Activated CD8-positive, alpha-beta T cell treated with anti-CD3 and anti-CD28 coated beads, Interleukin-2, amount 10 ng/mL, durations not matched to agents 7 days and 5 days (primary cell): ENCODE data around the gene ARID3A. TPM values are rescaled to one million over a fixed set of nuclear protein-coding genes. Genes with fewer than 3 reads are reported as not detected.
A peak's percentile ranks its signal among the peaks of the same experiment; 100 is the strongest.

ENCODE experiments used
- ATAC-seq: fragments of 150-1000 bp; cut with Tn5 transposase; one replicate; pipeline ENCODE4 v1.10.0; 2021; ENCODE audit warnings: moderate library complexity
- CTCF ChIA-PET: fragments of 350-600 bp; sonication (Branson Sonifier 250); formaldehyde crosslinking; loops from one replicate; lab custom pipeline; 2021; ENCODE audit warnings: antibody characterized with exemption; lab: Charles Lee
- POLR2A ChIA-PET: fragments of 350-600 bp; sonication (Branson Sonifier 250); formaldehyde crosslinking; loops from one replicate; lab custom pipeline; 2021; ENCODE audit warnings: antibody characterized with exemption; lab: Charles Lee
- DNase-seq: peaks from one replicate; pipeline ENCODE4 v3.0.0-alpha.2; 2020
- H3K27ac Mint-ChIP-seq: one replicate; pipeline ENCODE4 v1.8.0; 2021; ENCODE audit warnings: mild to moderate bottlenecking, mixed read lengths
- H3K27me3 Mint-ChIP-seq: one replicate; pipeline ENCODE4 v1.8.0; 2021; ENCODE audit warnings: low read depth, mixed read lengths
- H3K36me3 Mint-ChIP-seq: one replicate; pipeline ENCODE4 v1.8.0; 2021; ENCODE audit warnings: low read depth, mixed read lengths
- H3K4me1 Mint-ChIP-seq: one replicate; pipeline ENCODE4 v1.8.0; 2021; ENCODE audit warnings: low read depth, mixed read lengths
- H3K4me3 Mint-ChIP-seq: one replicate; pipeline ENCODE4 v1.8.0; 2021; ENCODE audit warnings: mild to moderate bottlenecking, mixed read lengths
- H3K9me3 Mint-ChIP-seq: one replicate; pipeline ENCODE4 v1.8.0; 2022; ENCODE audit warnings: mixed read lengths; ENCODE audit not compliant: insufficient read depth
- total RNA-seq, 2 experiments: library from RNA; stranded (reverse); gene quantifications; one replicate each; pipeline ENCODE4 v1.2.3, GENCODE V29; 2021

Gene ARID3A
- total RNA-seq, 2 experiments from 2014 or later = 26.7 to 27.7 TPM

- ChIA-PET POLR2A (no interaction called here), CTCF (no interaction called here)
Measured at GRCh38 chr19:990746-991145, 64.9 kb downstream of the ARID3A start.

DNA sequence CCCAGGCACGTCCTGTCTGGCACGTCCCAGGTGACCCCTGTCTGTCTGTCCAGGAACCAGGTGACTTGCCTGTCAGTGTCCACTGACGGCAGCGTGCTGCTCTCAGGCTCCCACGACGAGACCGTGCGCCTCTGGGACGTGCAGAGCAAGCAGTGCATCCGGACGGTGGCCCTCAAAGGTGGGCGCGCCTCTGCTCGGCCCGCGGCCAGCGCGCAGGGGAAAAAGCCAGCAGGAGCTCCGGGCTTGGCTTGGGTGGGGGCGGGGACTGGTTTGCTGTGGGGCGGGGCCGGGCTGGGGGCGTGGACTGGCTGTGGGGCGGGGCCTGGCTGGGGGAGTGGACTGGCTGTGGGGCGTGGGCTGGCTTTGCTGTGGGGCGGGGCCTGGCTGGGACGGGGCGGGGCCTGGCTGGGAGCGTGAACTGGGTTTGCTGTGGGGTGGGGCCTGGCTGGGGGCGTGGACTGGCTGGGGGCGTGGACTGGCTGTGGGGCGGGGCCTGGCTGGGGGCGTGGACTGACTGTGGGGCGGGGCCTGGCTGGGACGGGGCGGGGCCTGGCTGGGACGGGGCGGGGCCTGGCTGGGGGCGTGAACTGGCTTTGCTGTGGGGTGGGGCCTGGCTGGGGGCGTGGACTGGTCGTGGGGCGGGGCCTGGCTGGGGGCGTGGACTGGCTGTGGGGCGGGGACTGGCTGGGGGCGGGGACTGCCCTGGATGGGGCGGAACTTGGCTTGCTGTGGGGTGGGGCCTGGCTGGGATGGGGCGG is 65.5 kb downstream of the ARID3A start:
- ATAC-seq (peak; percentile 69), DNase-seq (peak; percentile 69)
- ChIA-PET CTCF (no interaction called here), POLR2A (no interaction called here)
- Mint-ChIP-seq H3K4me3 (no peak overlapping the region), H3K27me3 (peaks cover 2% of the 10 kb centered on the region), H3K4me1 (peaks cover 21% of the 10 kb centered on the region), H3K36me3 (peaks cover 20% of the 10 kb centered on the region), H3K27ac (no peak overlapping the region), H3K9me3 (no peaks in the 10 kb centered on the region)

More at GRCh38 chr19:990746-991145, 64.9 kb downstream of the ARID3A start:
- Mint-ChIP-seq H3K27ac (peak overlapping the region; percentile 25), H3K4me1 (peaks cover 19% of the 10 kb centered on the region), H3K4me3 (no peak overlapping the region), H3K27me3 (no peaks in the 10 kb centered on the region), H3K36me3 (peaks cover 20% of the 10 kb centered on the region), H3K9me3 (no peaks in the 10 kb centered on the region)
- ATAC-seq = no peak
- DNase-seq = no peak

- Mint-ChIP-seq H3K9me3 (no peaks in the 10 kb centered on the region), H3K27ac (no peak overlapping the region), H3K4me1 (peaks cover 25% of the 10 kb centered on the region), H3K36me3 (peaks cover 18% of the 10 kb centered on the region), H3K4me3 (no peak overlapping the region), H3K27me3 (peaks cover 5% of the 10 kb centered on the region)
- CTCF ChIA-PET = no interaction called here
- no peak for DNase-seq
- ATAC-seq = no peak
- POLR2A ChIA-PET = no interaction called here
Measured at GRCh38 chr19:991932-992669, 66.3 kb downstream of the ARID3A start.

DNA sequence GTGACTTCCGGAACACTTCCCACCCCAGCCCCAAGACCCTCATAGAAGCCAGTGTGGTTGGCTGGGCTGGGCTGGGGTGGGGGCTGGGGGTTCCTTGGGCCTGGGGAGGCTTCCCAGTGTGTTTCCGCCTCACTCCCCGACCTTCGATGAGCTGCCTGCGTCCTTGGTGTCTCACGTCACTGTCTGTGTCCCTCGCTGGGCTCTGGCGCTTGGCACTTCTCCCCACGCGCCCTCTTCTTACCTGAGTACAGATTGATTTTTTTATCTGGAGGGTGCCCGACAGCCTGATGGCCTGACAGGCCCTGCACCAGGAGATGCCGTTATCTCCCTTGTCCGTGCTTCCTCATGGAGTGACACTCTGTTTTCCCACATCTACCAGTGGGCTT is 66.8 kb downstream of the ARID3A start:
- ChIA-PET POLR2A (no interaction called here), CTCF (no interaction called here)
- Mint-ChIP-seq H3K36me3 (peaks cover 18% of the 10 kb centered on the region), H3K4me1 (peaks cover 25% of the 10 kb centered on the region), H3K9me3 (no peaks in the 10 kb centered on the region), H3K27ac (no peak overlapping the region), H3K27me3 (peaks cover 7% of the 10 kb centered on the region), H3K4me3 (no peak overlapping the region)
- DNase-seq (no peak), ATAC-seq (no peak)

- no peak for ATAC-seq
- Mint-ChIP-seq H3K27me3 (peaks cover 13% of the 10 kb centered on the region), H3K27ac (no peak overlapping the region), H3K4me3 (no peak overlapping the region), H3K9me3 (no peaks in the 10 kb centered on the region), H3K36me3 (peaks cover 18% of the 10 kb centered on the region), H3K4me1 (peaks cover 22% of the 10 kb centered on the region)
- no peak for DNase-seq
- ChIA-PET CTCF (no interaction called here), POLR2A (no interaction called here)
Measured at GRCh38 chr19:993361-993830, 67.6 kb downstream of the ARID3A start.

- Mint-ChIP-seq H3K4me1 (peaks cover 17% of the 10 kb centered on the region), H3K4me3 (no peak overlapping the region), H3K36me3 (peaks cover 14% of the 10 kb centered on the region), H3K9me3 (no peaks in the 10 kb centered on the region), H3K27me3 (peaks cover 16% of the 10 kb centered on the region), H3K27ac (no peak overlapping the region)
- DNase-seq (no peak), ATAC-seq (no peak)
- POLR2A ChIA-PET = no interaction called here
- CTCF ChIA-PET = no interaction called here
Measured at GRCh38 chr19:993831-994393, 68.1 kb downstream of the ARID3A start.

DNA sequence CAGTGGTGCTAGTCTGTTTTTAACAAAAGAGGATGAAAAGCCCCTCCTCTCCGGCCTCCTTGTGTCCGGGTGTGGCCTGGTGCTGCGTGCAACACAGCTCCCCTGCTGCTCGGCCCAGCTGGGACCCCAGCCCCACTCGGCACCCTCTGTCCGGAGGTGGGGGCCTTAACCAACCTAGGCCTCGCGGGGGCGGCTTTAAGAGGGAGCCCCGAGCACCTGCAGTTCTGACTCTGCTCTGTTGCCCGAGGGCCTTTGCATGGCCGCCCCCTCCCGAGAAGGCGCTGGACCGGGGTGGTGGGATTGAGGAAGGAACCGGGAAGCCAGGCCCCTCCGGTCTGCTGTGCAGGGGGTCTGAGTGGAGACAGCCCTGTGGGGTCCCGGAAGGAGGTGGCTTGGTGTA is 68.7 kb downstream of the ARID3A start:
- H3K4me3 Mint-ChIP-seq = no peak overlapping the region
- ChIA-PET POLR2A (no interaction called here), CTCF (no interaction called here)
- no peak for ATAC-seq
- peaks cover 22% of the 10 kb centered on the region for H3K27me3 Mint-ChIP-seq
- H3K36me3 Mint-ChIP-seq = peaks cover 14% of the 10 kb centered on the region
- no peak overlapping the region for H3K27ac Mint-ChIP-seq
- no peak for DNase-seq
- H3K9me3 Mint-ChIP-seq = no peaks in the 10 kb centered on the region
- H3K4me1 Mint-ChIP-seq = peaks cover 13% of the 10 kb centered on the region

DNA sequence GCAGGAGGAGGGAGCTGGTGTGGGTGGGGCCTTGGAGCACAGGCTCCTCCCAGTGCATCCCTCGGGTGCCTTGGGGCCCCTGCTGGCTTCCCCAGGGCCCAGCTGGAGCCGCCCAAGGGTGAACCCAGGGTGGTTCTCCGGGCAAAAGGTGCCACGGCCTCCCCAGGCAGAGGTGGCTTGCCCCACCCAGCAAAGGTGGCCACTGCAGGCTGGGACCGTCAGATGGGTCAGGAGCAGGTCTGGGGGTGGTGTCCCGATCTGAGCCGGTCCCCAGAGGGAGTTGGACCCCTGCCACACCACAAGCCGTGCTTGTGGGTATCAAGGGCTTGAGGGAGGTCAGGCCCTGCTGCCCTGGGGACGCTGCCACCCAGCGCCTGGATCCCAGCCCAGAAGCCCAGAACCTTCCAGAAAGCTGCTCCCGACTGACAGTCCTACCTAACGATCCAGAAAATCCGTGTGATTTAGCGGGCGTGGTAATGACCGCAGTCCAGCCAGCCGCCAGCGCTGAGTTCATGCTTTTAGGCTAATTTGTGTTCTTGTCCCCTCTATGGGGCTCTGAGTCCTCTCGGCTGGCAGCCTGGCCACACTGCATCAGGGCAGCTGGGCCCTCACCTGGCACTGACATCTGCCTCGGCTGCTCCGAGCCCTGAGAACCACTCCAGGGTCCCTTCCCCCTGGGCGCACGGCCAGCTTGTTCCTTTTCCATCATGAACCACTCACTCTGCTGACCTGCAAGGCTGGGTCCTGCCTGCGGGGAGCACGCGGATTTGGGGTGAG is 69.4 kb downstream of the ARID3A start:
- POLR2A ChIA-PET = interaction anchor here (1.3 kb wide), 1 partner anchor 11 kb away, joined by 3 read pairs; the partner anchor contains the start of gene WDR18
- Mint-ChIP-seq H3K9me3 (no peaks in the 10 kb centered on the region), H3K4me1 (peaks cover 11% of the 10 kb centered on the region), H3K27ac (no peak overlapping the region), H3K36me3 (peaks cover 14% of the 10 kb centered on the region), H3K27me3 (peaks cover 23% of the 10 kb centered on the region), H3K4me3 (no peak overlapping the region)
- CTCF ChIA-PET = no interaction called here
- DNase-seq (no peak), ATAC-seq (no peak)

GRCh38 chr19:996051-996838 is 70.4 kb downstream of the ARID3A start:
- H3K9me3 Mint-ChIP-seq = no peaks in the 10 kb centered on the region
- POLR2A ChIA-PET = interaction anchor here (0.6 to 1.3 kb wide), 3 partner anchors 12 to 73 kb away, joined by 3 read pairs; partner anchors contain the start of gene WDR18
- H3K4me3 Mint-ChIP-seq = peak overlapping the region; percentile 38
- peaks cover 12% of the 10 kb centered on the region for H3K4me1 Mint-ChIP-seq
- peaks cover 26% of the 10 kb centered on the region for H3K27me3 Mint-ChIP-seq
- no peak overlapping the region for H3K27ac Mint-ChIP-seq
- peaks cover 5% of the 10 kb centered on the region for H3K36me3 Mint-ChIP-seq
- CTCF ChIA-PET = interaction anchor here (0.9 to 1.4 kb wide), 2 partner anchors 12 to 133 kb away, joined by 4 to 5 read pairs; partner anchors contain the start of gene WDR18
- ATAC-seq (peak; percentile 59), DNase-seq (peak; percentile 75)

- Mint-ChIP-seq H3K27me3 (peaks cover 31% of the 10 kb centered on the region), H3K4me3 (no peak overlapping the region), H3K9me3 (no peaks in the 10 kb centered on the region), H3K4me1 (peaks cover 13% of the 10 kb centered on the region), H3K27ac (no peak overlapping the region), H3K36me3 (peaks cover 2% of the 10 kb centered on the region)
- ATAC-seq (no peak), DNase-seq (no peak)
- POLR2A ChIA-PET = interaction anchor here (0.7 to 0.9 kb wide), 2 partner anchors 11 to 92 kb away, joined by 3 read pairs; no protein-coding TSS in a partner anchor
- CTCF ChIA-PET = no interaction called here
Measured at GRCh38 chr19:998064-998463, 72.2 kb downstream of the ARID3A start.

GRCh38 chr19:999379-999719 is 73.5 kb downstream of the ARID3A start:
- Mint-ChIP-seq H3K27me3 (peaks cover 31% of the 10 kb centered on the region), H3K4me1 (peaks cover 13% of the 10 kb centered on the region), H3K36me3 (no peaks in the 10 kb centered on the region), H3K27ac (no peak overlapping the region), H3K4me3 (no peak overlapping the region), H3K9me3 (no peaks in the 10 kb centered on the region)
- CTCF ChIA-PET = no interaction called here
- ATAC-seq (no peak), DNase-seq (no peak)
- POLR2A ChIA-PET = no interaction called here
